Ureter (tissue), 1 donor: Measurements from ENCODE around the gene NOL4L. TPM values are rescaled to one million over a fixed set of nuclear protein-coding genes. Genes with fewer than 3 reads are reported as not detected.

Experiments used
- DNase-seq: peaks from one replicate; pipeline ENCODE4 v3.0.0-alpha.2; 2020; ENCODE audit warnings: low spot score
- total RNA-seq: library from RNA; stranded (reverse); gene quantifications from one replicate; pipeline ENCODE4 v1.2.4, GENCODE V29; 2023
- donor health status: DM: yes; HTN: yes; CAD: no.

Gene NOL4L
- total RNA-seq, 1 donor from 2014 or later: 40.7 TPM

DNA sequence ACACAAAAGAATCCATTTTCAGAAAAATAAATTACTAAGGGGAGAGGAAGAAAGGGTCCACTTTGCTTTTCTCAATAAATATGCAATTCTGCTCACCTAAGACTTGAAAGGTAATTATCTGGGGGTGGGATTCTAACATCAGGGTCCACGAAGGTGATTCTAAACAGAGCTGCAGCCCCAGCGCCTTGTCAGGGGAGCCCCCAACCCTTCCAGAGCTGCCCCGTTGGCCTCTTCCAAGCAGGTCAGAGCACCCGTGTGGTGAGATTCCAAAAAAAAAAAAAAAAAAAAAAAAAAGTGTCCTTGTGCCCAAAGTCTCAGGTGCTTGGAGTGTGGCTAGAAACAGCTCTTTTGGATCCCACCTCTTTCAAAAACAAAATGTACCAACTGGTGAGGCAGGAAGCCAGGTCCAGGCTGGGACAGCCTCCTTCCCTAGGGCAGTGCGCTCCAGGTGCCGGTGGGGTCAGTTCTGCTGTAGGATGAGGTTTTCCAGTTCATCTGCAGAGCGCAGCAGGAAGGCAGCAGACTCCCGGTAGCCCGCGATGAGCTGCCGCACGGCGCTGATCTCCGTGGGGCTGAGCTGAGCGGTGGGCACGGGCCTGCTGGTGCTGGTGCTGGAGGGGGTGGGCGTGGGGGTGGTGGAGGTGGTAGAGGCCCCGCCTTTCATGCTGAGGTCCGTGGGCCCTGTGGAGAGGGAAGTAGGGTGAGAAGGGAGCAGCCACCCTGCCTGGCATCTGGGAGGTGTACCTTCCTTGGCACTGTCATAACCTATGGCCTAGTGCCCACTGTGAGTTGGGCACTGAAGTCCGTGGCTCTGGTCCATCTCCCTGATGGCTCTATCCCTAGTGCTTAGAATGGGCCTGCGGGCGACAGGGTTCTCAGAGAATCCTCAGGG lies 137.8 kb downstream of the NOL4L start:
- no peak for DNase-seq

DNA sequence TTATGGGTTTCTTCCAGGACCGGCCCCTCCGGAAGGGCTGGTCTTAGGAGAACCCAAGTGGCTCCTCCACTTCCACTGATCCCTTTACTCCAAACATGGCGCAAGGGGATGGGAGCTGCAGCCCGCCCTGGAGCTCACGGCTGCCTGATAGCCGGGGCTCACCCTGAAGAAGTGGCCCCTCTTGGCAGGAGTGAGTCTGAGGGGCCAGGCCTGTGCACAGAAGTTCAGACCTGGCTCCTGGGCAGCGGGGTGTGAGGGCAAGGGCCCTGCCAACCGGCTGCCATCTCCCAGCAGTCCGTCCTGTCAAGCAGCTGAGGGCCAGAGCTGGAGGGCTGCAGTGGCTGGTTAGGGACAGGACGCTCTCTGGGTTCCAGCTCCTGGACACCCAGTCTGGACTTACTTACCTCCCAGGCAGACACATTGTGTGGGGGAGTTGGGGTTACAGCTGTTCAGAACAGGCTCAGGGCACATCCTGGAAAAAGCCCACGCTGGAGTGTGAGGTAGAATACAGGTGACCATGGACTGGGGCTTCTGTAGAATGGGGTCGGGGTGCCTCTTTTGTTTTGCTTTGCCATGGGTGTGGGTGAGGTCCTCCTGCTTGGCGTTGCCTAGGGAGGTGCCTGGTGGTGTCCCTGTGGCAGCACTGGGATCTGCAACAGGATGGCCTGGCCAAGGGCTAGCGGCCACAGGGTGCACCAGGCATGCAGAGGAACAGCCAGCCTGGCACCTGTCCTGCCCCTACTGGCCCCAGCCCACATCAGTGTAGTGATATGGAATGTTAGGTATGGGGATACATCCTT lies 138.6 kb downstream of the NOL4L start:
- no peak for DNase-seq

GRCh38 chr20:32445539-32446273 lies 139.4 kb downstream of the NOL4L start:
- no peak for DNase-seq

- peak; percentile 20 for DNase-seq
Measured at GRCh38 chr20:32444474-32445220, 140.5 kb downstream of the NOL4L start.

GRCh38 chr20:32443386-32443974 lies 141.7 kb downstream of the NOL4L start:
- no peak for DNase-seq

DNA sequence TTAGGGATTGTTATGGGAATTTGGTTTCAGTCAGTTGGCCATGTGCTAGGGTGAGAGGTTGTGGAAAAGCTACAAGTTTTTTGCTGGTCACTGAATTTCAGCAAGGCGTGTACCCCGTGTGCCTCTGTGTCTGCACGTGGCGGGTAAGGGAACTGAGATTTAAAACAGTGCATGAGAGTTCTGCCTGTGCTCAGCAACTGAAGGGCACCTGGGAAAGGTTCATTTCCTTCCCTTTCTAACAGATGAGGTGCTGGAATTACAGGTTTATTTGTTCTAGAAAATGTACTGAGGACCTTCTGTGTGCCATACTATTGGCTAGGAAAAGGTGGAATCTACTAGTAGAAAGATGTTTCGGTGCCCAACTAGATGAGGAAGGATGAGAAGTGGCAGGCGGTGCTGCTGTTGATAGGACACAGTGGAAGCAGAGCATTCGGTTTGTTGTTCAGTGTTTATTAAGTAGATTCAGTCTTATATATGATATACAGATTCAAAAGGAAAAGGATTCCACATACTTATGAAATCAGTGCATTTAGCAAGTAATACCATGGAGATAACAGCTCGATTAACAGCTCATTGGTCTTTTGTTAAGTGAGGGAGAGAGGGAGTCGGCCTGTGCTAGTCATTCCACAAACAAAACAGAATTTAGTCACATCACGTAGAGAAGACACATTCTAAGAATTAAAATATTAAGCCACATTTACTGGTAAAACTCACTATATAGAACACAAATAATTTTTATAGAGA lies 142.3 kb downstream of the NOL4L start:
- DNase-seq: no peak

GRCh38 chr20:32441638-32442037 lies 143.5 kb downstream of the NOL4L start:
- DNase-seq: no peak

GRCh38 chr20:32440758-32441078 lies 144.4 kb downstream of the NOL4L start:
- no peak for DNase-seq

GRCh38 chr20:32440069-32440757 lies 144.9 kb downstream of the NOL4L start:
- DNase-seq: no peak

- no peak for DNase-seq
Measured at GRCh38 chr20:32439132-32439829, 145.9 kb downstream of the NOL4L start.

DNA sequence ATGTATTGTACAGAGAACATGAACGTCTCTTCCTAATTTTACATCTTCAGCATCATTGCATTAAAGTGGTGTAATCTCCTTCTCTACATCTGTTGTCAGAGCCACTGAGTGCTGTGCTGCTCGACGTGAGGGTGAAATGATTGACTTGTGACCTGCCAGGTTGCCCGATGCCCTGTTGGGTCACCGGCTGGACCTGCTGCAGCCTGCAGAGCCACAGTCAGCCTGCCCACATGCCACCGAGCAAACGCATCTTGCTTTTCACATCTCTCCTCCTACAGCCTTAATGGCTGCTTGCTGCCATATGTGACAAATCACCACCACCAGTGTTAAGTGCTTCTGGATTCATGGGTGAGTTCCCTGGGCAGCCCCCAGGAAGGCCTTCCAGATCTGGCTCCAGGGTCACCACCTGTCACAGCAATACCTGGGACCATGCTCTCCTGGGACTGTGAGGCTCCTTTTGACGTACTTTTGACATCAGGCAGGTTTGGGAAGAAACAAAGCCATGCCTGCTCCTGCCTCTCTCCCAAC lies 146.7 kb downstream of the NOL4L start:
- no peak for DNase-seq

GRCh38 chr20:32437391-32438074 lies 147.6 kb downstream of the NOL4L start:
- no peak for DNase-seq

DNA sequence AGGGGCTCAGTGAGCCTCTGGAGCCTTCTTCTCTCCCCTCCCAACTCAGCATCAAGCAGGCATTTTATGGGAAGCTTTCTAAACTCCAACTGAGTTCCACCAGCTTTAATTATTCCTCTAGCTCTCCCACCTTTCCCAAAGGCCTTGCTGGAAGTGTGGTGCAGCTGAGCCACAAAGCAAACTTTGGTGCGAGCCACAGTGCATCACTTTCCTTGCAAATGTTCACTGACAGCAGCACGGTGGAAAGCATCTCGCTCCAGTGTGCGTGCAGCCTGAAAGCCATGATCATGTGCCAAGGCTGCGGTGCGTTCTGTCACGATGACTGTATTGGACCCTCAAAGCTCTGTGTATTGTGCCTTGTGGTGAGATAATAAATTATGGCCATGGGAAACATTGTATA lies 148.2 kb downstream of the NOL4L start:
- no peak for DNase-seq

DNA sequence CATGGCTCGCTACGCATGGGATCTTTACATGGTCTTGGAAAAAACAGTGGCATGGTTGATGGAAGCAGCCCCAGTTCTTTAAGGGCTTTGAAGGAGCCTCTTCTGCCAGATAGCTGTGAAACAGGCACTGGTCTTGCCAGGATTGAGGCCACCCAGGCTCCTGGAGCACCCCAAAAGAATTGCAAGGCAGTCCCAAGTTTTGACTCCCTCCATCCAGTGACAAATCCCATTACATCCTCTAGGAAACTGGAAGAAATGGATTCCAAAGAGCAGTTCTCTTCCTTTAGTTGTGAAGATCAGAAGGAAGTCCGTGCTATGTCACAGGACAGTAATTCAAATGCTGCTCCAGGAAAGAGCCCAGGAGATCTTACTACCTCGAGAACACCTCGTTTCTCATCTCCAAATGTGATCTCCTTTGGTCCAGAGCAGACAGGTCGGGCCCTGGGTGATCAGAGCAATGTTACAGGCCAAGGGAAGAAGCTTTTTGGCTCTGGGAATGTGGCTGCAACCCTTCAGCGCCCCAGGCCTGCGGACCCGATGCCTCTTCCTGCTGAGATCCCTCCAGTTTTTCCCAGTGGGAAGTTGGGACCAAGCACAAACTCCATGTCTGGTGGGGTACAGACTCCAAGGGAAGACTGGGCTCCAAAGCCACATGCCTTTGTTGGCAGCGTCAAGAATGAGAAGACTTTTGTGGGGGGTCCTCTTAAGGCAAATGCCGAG lies 148.8 kb downstream of the NOL4L start:
- DNase-seq: no peak

GRCh38 chr20:32435449-32436107 lies 149.6 kb downstream of the NOL4L start:
- DNase-seq: no peak

- DNase-seq: no peak
Measured at GRCh38 chr20:32434434-32434833, 150.7 kb downstream of the NOL4L start.
